ENCODE data around the gene GNB1L.

GRCh38 chr22:19893363-19893762 is 38.7 kb upstream of the GNB1L start:
- TF ChIP-seq CTCF (IDR thresholded peaks at IDR 0.05) (no peak), POLR2A (IDR thresholded peaks at IDR 0.05; ENCODE audit: low read depth) (no peak), POLR2AphosphoS5 (IDR thresholded peaks at IDR 0.05) (no peak), EP300 (IDR thresholded peaks at IDR 0.05) (no peak)

Measured in esophagus muscularis mucosa (tissue), 4 donors.